DOHH2 (cell line): Measurements from ENCODE around the gene SNRNP35.

Experiments
- EZH2phosphoT487 ChIP-seq: fragments of 200-600 bp; sonication (generic); IDR thresholded peaks from 2 replicates; pipeline ENCODE4 v1.6.1; 2017; ENCODE audit warnings: borderline replicate concordance, mild to moderate bottlenecking, antibody characterized with exemption, low read length, moderate library complexity, mixed read lengths
- TF ChIP-seq, protein P1 (sequence below): fragments of 200-600 bp; sonication (generic); IDR thresholded peaks from one replicate; pipeline ENCODE4 v1.5.1; 2014; ENCODE audit warnings: antibody characterized with exemption, mild to moderate bottlenecking, low read depth, low read length; ENCODE audit not compliant: poor library complexity, severe bottlenecking

GRCh38 chr12:123483602-123484248 is 25.8 kb downstream of the SNRNP35 start:
- TF ChIP-seq, protein P1, sequence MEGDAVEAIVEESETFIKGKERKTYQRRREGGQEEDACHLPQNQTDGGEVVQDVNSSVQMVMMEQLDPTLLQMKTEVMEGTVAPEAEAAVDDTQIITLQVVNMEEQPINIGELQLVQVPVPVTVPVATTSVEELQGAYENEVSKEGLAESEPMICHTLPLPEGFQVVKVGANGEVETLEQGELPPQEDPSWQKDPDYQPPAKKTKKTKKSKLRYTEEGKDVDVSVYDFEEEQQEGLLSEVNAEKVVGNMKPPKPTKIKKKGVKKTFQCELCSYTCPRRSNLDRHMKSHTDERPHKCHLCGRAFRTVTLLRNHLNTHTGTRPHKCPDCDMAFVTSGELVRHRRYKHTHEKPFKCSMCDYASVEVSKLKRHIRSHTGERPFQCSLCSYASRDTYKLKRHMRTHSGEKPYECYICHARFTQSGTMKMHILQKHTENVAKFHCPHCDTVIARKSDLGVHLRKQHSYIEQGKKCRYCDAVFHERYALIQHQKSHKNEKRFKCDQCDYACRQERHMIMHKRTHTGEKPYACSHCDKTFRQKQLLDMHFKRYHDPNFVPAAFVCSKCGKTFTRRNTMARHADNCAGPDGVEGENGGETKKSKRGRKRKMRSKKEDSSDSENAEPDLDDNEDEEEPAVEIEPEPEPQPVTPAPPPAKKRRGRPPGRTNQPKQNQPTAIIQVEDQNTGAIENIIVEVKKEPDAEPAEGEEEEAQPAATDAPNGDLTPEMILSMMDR, result no peak
- no peak for TF ChIP-seq EZH2phosphoT487
